LNCAP (cell line): ENCODE measurements around the gene NPIPB6.

Source experiments
- TF ChIP-seq, protein P1 (sequence below): fragments of 450-650 bp; IDR thresholded peaks from 2 replicates; pipeline ENCODE4 v1.5.1; 2017; ENCODE audit warnings: mild to moderate bottlenecking

NPIPB6 gene

DNA sequence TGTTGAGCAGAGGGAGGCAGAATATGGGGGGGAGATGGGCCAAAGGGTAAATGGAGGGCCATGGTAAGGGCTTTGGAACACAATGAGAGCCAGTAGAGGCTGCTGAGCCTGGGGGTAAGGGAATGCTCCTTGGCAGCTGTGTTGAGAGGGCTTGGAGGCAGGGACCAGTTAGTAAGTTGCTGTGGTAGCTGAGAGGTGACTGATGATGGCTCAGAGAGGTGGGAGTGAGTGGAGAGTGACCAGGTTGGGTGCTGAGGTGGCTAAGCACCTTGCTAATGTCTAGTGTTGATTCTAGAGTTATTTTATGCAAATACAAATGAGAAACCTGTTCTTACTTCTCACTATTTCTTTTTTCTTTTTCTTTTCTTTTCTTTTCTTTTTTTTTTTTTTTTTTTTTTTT, 60.2 kb downstream of the NPIPB6 start:
- TF ChIP-seq, protein P1, sequence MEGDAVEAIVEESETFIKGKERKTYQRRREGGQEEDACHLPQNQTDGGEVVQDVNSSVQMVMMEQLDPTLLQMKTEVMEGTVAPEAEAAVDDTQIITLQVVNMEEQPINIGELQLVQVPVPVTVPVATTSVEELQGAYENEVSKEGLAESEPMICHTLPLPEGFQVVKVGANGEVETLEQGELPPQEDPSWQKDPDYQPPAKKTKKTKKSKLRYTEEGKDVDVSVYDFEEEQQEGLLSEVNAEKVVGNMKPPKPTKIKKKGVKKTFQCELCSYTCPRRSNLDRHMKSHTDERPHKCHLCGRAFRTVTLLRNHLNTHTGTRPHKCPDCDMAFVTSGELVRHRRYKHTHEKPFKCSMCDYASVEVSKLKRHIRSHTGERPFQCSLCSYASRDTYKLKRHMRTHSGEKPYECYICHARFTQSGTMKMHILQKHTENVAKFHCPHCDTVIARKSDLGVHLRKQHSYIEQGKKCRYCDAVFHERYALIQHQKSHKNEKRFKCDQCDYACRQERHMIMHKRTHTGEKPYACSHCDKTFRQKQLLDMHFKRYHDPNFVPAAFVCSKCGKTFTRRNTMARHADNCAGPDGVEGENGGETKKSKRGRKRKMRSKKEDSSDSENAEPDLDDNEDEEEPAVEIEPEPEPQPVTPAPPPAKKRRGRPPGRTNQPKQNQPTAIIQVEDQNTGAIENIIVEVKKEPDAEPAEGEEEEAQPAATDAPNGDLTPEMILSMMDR: no peak

DNA sequence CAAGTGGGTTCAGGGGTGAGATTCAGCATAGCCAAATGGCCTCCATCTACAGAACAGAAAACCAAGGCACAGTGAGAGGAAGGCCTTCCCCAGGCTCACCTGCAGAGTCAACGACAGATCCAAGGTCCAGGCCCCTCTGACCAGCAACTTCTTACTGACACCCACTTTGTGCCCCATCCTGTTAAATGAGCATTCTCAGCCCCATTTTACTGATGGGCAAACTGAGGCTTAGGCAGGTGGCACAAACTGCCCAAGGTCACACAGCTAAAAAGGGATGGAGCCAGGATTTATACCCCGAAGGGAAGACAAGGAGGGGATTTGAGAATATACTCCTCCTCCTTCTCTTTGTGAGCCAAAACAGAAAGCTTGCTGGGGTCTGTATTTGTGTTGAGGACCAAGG, 61.7 kb downstream of the NPIPB6 start:
- TF ChIP-seq, protein P1: no peak

GRCh38 chr16:28301154-28301553, 62.2 kb downstream of the NPIPB6 start:
- TF ChIP-seq, protein P1: no peak

GRCh38 chr16:28300327-28300726, 63.0 kb downstream of the NPIPB6 start:
- TF ChIP-seq, protein P1: no peak

GRCh38 chr16:28298511-28298878, 64.8 kb downstream of the NPIPB6 start:
- TF ChIP-seq, protein P1: no peak

- TF ChIP-seq, protein P1: no peak
Observed at GRCh38 chr16:28297784-28298510, 65.4 kb downstream of the NPIPB6 start.

- TF ChIP-seq, protein P1: no peak
Observed at GRCh38 chr16:28297308-28297707, 66.0 kb downstream of the NPIPB6 start.

DNA sequence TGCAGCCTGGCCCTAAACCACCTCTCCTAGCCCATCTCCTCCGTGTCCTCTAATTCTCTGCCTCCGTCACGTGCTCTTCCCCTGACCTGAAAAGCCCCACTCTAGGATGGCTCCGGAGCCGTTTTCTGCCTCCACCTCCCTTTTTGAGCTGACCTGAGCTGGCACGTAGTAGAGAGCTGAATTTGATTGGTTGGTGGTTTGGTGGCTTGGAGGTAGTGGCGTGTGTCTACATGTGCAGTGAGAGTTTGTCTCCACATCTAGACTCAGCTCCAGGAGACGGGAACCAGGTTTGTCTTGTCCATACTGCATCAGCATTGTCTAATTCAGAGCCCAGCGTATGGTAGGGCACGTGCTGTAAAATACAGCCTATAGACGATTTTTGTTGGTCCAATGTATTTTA, 68.0 kb downstream of the NPIPB6 start:
- TF ChIP-seq, protein P1: no peak
